Measurements from ENCODE around the gene RMND5B. TPM values are rescaled to one million over a fixed set of nuclear protein-coding genes. Genes with fewer than 3 reads are reported as not detected.

The RMND5B gene
- total and polyA plus RNA-seq, 2 of the 13 experiments (the other 11 are each of a cell fraction or from before 2014, with no cell fraction given) = 18.6 to 20.4 TPM

DNA sequence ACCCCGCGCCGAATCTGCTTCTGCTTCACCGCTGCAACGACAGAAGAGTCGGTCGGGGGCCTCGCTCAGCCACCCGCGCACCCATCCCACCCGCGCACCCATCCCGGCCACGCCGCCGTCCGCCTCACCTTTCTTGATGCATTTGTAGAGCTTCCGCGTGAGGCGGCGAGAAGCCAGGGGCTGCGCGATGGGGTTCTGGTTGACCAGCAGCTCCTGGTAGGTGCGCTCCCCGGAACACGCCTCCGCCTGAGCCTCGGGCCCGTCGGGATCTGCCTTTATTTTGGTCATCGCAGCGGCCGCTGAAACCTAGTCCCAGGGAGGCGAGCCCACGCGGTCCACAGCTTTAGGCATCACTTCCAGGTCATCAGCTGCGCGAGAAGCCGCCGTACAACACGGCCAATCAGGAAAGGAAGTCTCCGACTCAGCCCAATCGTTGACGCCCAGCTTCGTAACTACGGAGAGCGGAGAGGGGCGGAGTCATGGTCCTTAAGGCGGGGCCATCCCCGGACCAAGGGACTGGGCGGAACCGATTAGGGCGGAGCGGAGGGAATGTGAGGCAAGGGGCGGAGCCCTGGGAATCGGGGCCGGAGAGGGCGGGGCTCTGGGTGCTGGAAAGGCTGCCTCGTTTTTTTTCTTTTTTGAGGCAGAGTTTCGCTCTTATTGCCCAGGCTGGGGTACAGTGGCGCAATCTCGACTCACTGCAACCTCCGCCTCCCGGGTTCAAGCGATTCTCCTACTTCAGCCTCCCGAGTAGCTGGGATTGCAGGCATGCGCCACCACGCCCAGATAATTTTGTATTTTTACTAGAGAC is 22.9 kb downstream of the RMND5B start, which contains the start of gene NHP2 (continued):
- TF ChIP-seq, protein P1, sequence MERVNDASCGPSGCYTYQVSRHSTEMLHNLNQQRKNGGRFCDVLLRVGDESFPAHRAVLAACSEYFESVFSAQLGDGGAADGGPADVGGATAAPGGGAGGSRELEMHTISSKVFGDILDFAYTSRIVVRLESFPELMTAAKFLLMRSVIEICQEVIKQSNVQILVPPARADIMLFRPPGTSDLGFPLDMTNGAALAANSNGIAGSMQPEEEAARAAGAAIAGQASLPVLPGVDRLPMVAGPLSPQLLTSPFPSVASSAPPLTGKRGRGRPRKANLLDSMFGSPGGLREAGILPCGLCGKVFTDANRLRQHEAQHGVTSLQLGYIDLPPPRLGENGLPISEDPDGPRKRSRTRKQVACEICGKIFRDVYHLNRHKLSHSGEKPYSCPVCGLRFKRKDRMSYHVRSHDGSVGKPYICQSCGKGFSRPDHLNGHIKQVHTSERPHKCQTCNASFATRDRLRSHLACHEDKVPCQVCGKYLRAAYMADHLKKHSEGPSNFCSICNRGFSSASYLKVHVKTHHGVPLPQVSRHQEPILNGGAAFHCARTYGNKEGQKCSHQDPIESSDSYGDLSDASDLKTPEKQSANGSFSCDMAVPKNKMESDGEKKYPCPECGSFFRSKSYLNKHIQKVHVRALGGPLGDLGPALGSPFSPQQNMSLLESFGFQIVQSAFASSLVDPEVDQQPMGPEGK (CRISPR knock-in tag; IDR thresholded peaks at IDR 0.05) = no peak
- TF ChIP-seq ARNT2 (CRISPR knock-in tag; IDR thresholded peaks at IDR 0.05; ENCODE audit: low read depth) (peak; percentile 24; the same call in 1 of the 2 replicates), PBX3 (CRISPR knock-in tag; IDR thresholded peaks at IDR 0.05; ENCODE audit: borderline replicate concordance) (no peak), MLLT10 (CRISPR knock-in tag; IDR thresholded peaks at IDR 0.05) (no peak), ZFX (CRISPR knock-in tag; IDR thresholded peaks at IDR 0.05; ENCODE audit: low read depth) (no peak), PCBP2 (optimal IDR thresholded peaks at IDR 0.05; ENCODE audit: low read depth, low read length, poor library complexity, severe bottlenecking) (no peak), TFAP4 (IDR thresholded peaks at IDR 0.05; ENCODE audit: borderline replicate concordance, low read depth) (peak; percentile 92), ZKSCAN5 (CRISPR knock-in tag; IDR thresholded peaks at IDR 0.05) (no peak), ZNF317 (CRISPR knock-in tag; IDR thresholded peaks at IDR 0.05) (no peak), ZNF547 (CRISPR knock-in tag; IDR thresholded peaks at IDR 0.05) (no peak), RFX1 (IDR thresholded peaks at IDR 0.05) (no peak), CREM (IDR thresholded peaks at IDR 0.05) (peak; percentile 95), CREM (CRISPR knock-in tag; IDR thresholded peaks at IDR 0.05) (no peak), SKI (IDR thresholded peaks at IDR 0.05; ENCODE audit: partially characterized antibody) (no peak), ZNF614 (CRISPR knock-in tag; IDR thresholded peaks at IDR 0.05; ENCODE audit: borderline replicate concordance) (peak; percentile 54; the same call in 1 of the 2 replicates), PRDM10 (CRISPR knock-in tag; IDR thresholded peaks at IDR 0.05; ENCODE audit: low read depth) (peak; percentile 89), HMG20B (CRISPR knock-in tag; conservative IDR thresholded peaks at IDR 0.05) (no peak), MAF1 (CRISPR knock-in tag; IDR thresholded peaks at IDR 0.05; ENCODE audit: borderline replicate concordance) (peak; percentile 68; the same call in 1 of the 2 replicates), KDM2A (CRISPR knock-in tag; IDR thresholded peaks at IDR 0.05; ENCODE audit: borderline replicate concordance, low read depth) (peak; percentile 94)
- TF ChIP-seq, protein P2, sequence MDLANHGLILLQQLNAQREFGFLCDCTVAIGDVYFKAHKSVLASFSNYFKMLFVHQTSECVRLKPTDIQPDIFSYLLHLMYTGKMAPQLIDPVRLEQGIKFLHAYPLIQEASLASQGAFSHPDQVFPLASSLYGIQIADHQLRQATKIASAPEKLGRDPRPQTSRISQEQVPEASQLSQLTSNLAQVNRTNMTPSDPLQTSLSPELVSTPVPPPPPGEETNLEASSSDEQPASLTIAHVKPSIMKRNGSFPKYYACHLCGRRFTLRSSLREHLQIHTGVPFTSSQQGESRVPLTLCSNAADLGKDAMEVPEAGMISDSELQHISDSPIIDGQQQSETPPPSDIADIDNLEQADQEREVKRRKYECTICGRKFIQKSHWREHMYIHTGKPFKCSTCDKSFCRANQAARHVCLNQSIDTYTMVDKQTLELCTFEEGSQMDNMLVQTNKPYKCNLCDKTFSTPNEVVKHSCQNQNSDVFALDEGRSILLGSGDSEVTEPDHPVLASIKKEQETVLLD (CRISPR knock-in tag; IDR thresholded peaks at IDR 0.05; ENCODE audit: low read depth) = no peak

Measured in HepG2 (cell line).